ENCODE data around the gene DDX18.
A peak's percentile ranks its signal among the peaks of the same experiment; 100 is the strongest.
"Not testable (repeated sequence)": the region's sequence is repeated elsewhere in the genome, so short reads cannot be mapped to it uniquely, and the experiment has no call there.

The DDX18 gene

GRCh38 chr2:117785740-117786139, 28.8 kb upstream of the DDX18 start:
- TF ChIP-seq, protein P1, sequence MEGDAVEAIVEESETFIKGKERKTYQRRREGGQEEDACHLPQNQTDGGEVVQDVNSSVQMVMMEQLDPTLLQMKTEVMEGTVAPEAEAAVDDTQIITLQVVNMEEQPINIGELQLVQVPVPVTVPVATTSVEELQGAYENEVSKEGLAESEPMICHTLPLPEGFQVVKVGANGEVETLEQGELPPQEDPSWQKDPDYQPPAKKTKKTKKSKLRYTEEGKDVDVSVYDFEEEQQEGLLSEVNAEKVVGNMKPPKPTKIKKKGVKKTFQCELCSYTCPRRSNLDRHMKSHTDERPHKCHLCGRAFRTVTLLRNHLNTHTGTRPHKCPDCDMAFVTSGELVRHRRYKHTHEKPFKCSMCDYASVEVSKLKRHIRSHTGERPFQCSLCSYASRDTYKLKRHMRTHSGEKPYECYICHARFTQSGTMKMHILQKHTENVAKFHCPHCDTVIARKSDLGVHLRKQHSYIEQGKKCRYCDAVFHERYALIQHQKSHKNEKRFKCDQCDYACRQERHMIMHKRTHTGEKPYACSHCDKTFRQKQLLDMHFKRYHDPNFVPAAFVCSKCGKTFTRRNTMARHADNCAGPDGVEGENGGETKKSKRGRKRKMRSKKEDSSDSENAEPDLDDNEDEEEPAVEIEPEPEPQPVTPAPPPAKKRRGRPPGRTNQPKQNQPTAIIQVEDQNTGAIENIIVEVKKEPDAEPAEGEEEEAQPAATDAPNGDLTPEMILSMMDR (IDR thresholded peaks at IDR 0.05; ENCODE audit: control extremely low read depth, extremely low read depth, low read depth, missing control alignments) = peak; percentile 65
- POLR2A ChIA-PET = no interaction called here
- CTCF ChIA-PET = interaction anchor here (0.6 to 2.3 kb wide), 13 partner anchors 10 to 318 kb away, joined by 3 to 22 read pairs (median 3); partner anchors contain the start of gene DDX18
- peak; percentile 32 for DNase-seq (ENCODE audit: extremely low spot score)

DNA sequence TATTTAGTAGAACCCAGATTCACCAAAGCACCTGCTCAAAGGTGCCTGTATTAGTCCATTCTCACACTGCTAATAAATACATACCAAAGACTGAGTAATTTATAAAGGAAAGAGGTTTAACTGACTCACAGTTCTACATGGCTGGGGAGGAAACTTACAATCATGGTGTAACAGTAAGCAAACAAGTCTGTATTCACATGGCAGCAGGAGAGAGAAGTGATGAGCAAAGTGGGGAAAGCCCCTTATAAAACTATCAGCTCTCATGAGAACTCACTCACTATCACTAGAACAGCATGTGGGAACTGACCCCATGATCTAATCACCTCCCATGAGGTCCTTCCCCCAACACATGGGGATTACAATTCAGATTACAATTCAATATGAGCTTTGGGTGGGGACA, 28.0 kb upstream of the DDX18 start:
- TF ChIP-seq, protein P1 (IDR thresholded peaks at IDR 0.05; ENCODE audit: control extremely low read depth, extremely low read depth, low read depth, missing control alignments) = no peak
- CTCF ChIA-PET = interaction anchor here (0.7 to 2.3 kb wide), 10 partner anchors 9 to 316 kb away, joined by 3 to 22 read pairs (median 4); partner anchors contain the start of gene DDX18
- POLR2A ChIA-PET = no interaction called here
- DNase-seq (ENCODE audit: extremely low spot score) = no peak

DNA sequence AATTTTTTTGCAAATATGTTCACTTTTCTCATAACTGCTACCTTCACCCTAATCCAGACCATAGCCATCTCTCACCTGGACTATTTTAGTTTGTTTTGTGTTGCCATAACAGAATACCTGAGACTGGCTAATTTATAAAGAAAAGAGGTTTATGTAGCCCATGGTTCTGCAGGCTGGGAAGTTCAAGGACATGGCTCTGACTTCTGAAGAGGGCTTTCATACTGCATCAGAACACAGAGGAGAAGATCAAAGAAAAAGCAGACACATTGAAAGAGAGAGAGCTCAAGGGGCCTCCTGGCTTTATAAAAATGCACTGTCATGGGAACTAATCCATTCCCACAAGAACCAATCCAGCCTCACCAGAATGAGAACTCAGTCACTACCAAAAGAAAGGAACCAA, 25.0 kb upstream of the DDX18 start:
- DNase-seq (ENCODE audit: extremely low spot score) = no peak
- POLR2A ChIA-PET = no interaction called here
- TF ChIP-seq, protein P1 (IDR thresholded peaks at IDR 0.05; ENCODE audit: control extremely low read depth, extremely low read depth, low read depth, missing control alignments) = no peak
- CTCF ChIA-PET = interaction anchor here (1.3 to 1.7 kb wide), 2 partner anchors 214 to 319 kb away, joined by 3 to 5 read pairs; no protein-coding TSS in a partner anchor

- TF ChIP-seq, protein P1 (IDR thresholded peaks at IDR 0.05; ENCODE audit: control extremely low read depth, extremely low read depth, low read depth, missing control alignments) = no peak
- DNase-seq (ENCODE audit: extremely low spot score) = no peak
- ChIA-PET POLR2A (no interaction called here), CTCF (interaction anchor here (1.6 to 2.7 kb wide), 2 partner anchors 8 to 19 kb away, joined by 6 to 10 read pairs; partner anchors contain the start of gene DDX18)
These were observed 19.8 kb upstream of the DDX18 start for GRCh38 chr2:117794668-117795067.

GRCh38 chr2:117801826-117802225, 12.7 kb upstream of the DDX18 start:
- ChIA-PET POLR2A (no interaction called here), CTCF (interaction anchor here (4.8 kb wide), 1 partner anchor 12 kb away, joined by 34 read pairs; the partner anchor contains the start of gene DDX18)
- DNase-seq (ENCODE audit: extremely low spot score) = no peak
- TF ChIP-seq, protein P1 (IDR thresholded peaks at IDR 0.05; ENCODE audit: control extremely low read depth, extremely low read depth, low read depth, missing control alignments) = no peak

- DNase-seq (ENCODE audit: extremely low spot score) = not testable (repeated sequence)
These were observed 10.7 kb upstream of the DDX18 start for GRCh38 chr2:117803644-117804325.

DNA sequence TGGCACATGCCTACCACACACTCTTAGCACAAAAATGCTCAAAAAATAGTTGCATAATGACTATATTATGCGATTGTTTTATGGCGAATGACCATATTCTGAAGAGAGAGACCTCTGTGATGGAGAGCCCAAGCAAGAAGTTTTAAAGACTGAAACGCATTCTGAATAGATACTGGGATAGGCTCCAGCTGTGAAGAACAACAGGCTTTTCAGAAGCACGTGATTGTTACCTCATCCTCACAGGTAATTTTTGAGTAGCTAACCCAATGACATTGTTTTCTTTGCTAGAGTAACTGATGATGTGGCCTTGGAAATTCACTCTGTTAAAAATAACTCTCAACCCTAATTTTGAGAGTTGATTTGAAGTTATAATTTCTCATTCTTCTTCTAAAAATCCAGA, 2.0 kb upstream of the DDX18 start:
- TF ChIP-seq, protein P1 (IDR thresholded peaks at IDR 0.05; ENCODE audit: control extremely low read depth, extremely low read depth, low read depth, missing control alignments) = no peak
- POLR2A ChIA-PET = no interaction called here
- DNase-seq (ENCODE audit: extremely low spot score) = no peak
- CTCF ChIA-PET = interaction anchor here (0.6 to 5.5 kb wide), 6 partner anchors 9 to 239 kb away, joined by 3 to 127 read pairs (median 19); no protein-coding TSS in a partner anchor

More at GRCh38 chr2:117803644-117804325, 10.7 kb upstream of the DDX18 start:
- POLR2A ChIA-PET = not testable (repeated sequence)
- CTCF ChIA-PET = interaction anchor here (4.8 kb wide), 1 partner anchor 10 kb away, joined by 34 read pairs; the partner anchor contains the start of gene DDX18
